Pulmonary artery endothelial cell (primary cell): Measurements from ENCODE around the gene LIG3. TPM values are rescaled to one million over a fixed set of nuclear protein-coding genes. Genes with fewer than 3 reads are reported as not detected.
"Not testable (repeated sequence)": the region's sequence is repeated elsewhere in the genome, so short reads cannot be mapped to it uniquely, and the experiment has no call there.

ENCODE experiments used
- DNase-seq: peaks from one replicate; pipeline ENCODE4 v3.0.0-alpha.2; 2011; ENCODE audit warnings: low read depth, low spot score
- total RNA-seq: library from RNA; depleted of rRNA; stranded (reverse); fragments of >200 nt; gene quantifications from 2 replicates; pipeline ENCODE4 v1.2.3, GENCODE V29; 2014

Gene LIG3
- total RNA-seq: 31.5 and 35.9 TPM in 2 replicates

GRCh38 chr17:34980353-34980680, at the start of gene LIG3:
Gene LIG3 (plus strand): TSS chr17:34980512. CDS start chr17:34983006, 2,494 bp downstream.
- peak; percentile 67 for DNase-seq

GRCh38 chr17:34950780-34951179, 29.5 kb upstream of the LIG3 start:
- DNase-seq: not testable (repeated sequence)

GRCh38 chr17:34958438-34958837, 21.9 kb upstream of the LIG3 start:
- no peak for DNase-seq

GRCh38 chr17:34961093-34961911, 19.0 kb upstream of the LIG3 start, which contains the start of the genes CCT6B and ZNF830:
Gene CCT6B (minus strand): TSS chr17:34961460. CDS start chr17:34961393, 67 bp downstream.
Gene ZNF830 (plus strand): TSS chr17:34961540. CDS start chr17:34961567, 27 bp downstream.
- DNase-seq: peak; percentile 90

- DNase-seq: no peak
Observed at GRCh38 chr17:34974179-34974578, 6.1 kb upstream of the LIG3 start.

GRCh38 chr17:34974794-34975785, 5.2 kb upstream of the LIG3 start:
- DNase-seq: no peak

GRCh38 chr17:34979153-34979552, 1.2 kb upstream of the LIG3 start:
- DNase-seq: no peak

GRCh38 chr17:34979650-34980352, 511 bp upstream of the LIG3 start:
- no peak for DNase-seq

- DNase-seq: peak; percentile 53
Observed at GRCh38 chr17:34980681-34981537, 597 bp downstream of the LIG3 start.

- no peak for DNase-seq
Observed at GRCh38 chr17:34981538-34982241, 1.4 kb downstream of the LIG3 start.

- no peak for DNase-seq
Observed at GRCh38 chr17:34987232-34987631, 6.9 kb downstream of the LIG3 start.

GRCh38 chr17:34988644-34989043, 8.3 kb downstream of the LIG3 start:
- DNase-seq: no peak

GRCh38 chr17:34989473-34989872, 9.2 kb downstream of the LIG3 start:
- DNase-seq: no peak

GRCh38 chr17:34990921-34991365, 10.6 kb downstream of the LIG3 start:
- DNase-seq: no peak

- DNase-seq: no peak
Observed at GRCh38 chr17:34991606-34992005, 11.3 kb downstream of the LIG3 start.

GRCh38 chr17:34993031-34993430, 12.7 kb downstream of the LIG3 start:
- no peak for DNase-seq

- no peak for DNase-seq
Observed at GRCh38 chr17:34996422-34997285, 16.3 kb downstream of the LIG3 start.

- no peak for DNase-seq
Observed at GRCh38 chr17:34997355-34997862, 17.1 kb downstream of the LIG3 start.

GRCh38 chr17:34998205-34998604, 17.9 kb downstream of the LIG3 start:
- DNase-seq: peak; percentile 45
